ENCODE measurements around the gene CSN3. TPM values are rescaled to one million over a fixed set of nuclear protein-coding genes. Genes with fewer than 3 reads are reported as not detected.

The CSN3 gene
- total RNA-seq, 1 donor from 2014 or later, result not detected

- no peak for DNase-seq (ENCODE audit: low read depth)
- H3K27me3 ChIP-seq (ENCODE audit: control insufficient read depth, insufficient read depth, low read length), result no peaks in the 10 kb centered on the region
- no peak for TF ChIP-seq CTCF (IDR thresholded peaks at IDR 0.05; ENCODE audit: insufficient read depth, low read length, poor library complexity, severe bottlenecking)
- no peaks in the 10 kb centered on the region for H3K36me3 ChIP-seq (ENCODE audit: control insufficient read depth, insufficient read depth, low read length)
- H3K4me3 ChIP-seq (ENCODE audit: low read depth, low read length), result no peak overlapping the region
Measured at GRCh38 chr4:70291341-70291740, 48.9 kb downstream of the CSN3 start.

DNA sequence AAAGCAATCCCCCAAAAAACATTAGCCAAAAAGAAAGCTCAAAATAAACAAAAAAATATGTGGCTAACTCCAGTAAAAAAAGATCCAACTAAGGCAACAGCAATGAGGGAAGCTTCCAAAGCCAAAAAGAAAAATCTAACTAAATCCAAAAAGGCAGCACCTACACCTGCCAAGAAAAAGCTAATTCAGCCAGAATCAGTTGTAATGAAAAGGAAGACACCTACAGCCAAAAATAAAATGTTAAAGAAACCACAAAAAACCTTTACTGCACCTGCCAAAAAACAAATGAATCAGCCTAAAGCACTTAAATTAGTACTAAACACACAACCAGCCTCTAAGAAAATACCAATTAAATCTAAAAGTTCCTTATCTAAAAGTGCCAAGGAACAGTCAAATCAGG, 55.2 kb downstream of the CSN3 start:
- H3K36me3 ChIP-seq (ENCODE audit: control insufficient read depth, insufficient read depth, low read length), result no peaks in the 10 kb centered on the region

GRCh38 chr4:70298051-70298450, 55.7 kb downstream of the CSN3 start:
- Histone ChIP-seq H3K36me3 (ENCODE audit: control insufficient read depth, insufficient read depth, low read length) (no peaks in the 10 kb centered on the region), H3K4me3 (ENCODE audit: low read depth, low read length) (no peak overlapping the region), H3K27me3 (ENCODE audit: control insufficient read depth, insufficient read depth, low read length) (no peaks in the 10 kb centered on the region)
- DNase-seq (ENCODE audit: low read depth), result no peak
- no peak for TF ChIP-seq CTCF (IDR thresholded peaks at IDR 0.05; ENCODE audit: insufficient read depth, low read length, poor library complexity, severe bottlenecking)

More for the DNA sequence above, 55.2 kb downstream of the CSN3 start:
- Histone ChIP-seq H3K4me3 (ENCODE audit: low read depth, low read length) (no peak overlapping the region), H3K27me3 (ENCODE audit: control insufficient read depth, insufficient read depth, low read length) (no peaks in the 10 kb centered on the region)
- DNase-seq (ENCODE audit: low read depth), result no peak
- no peak for TF ChIP-seq CTCF (IDR thresholded peaks at IDR 0.05; ENCODE audit: insufficient read depth, low read length, poor library complexity, severe bottlenecking)

DNA sequence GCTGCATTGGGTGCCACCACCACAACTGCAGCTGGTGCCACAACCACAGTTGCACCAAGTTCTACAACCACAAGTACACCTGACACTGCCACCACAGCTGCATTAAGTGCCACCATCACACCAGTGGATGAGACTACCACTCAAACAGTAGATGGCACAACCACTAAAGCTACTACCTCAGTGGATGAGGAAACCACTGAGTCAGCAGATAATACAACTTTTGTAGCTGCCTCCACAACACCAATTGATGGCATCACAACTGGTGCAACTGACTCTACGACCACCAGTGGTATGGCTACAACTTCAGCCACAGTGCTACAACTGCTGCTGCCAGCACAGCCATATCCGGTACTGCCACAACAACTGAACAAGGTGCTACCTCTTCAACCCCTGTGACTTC, 57.2 kb downstream of the CSN3 start:
- no peaks in the 10 kb centered on the region for H3K27me3 ChIP-seq (ENCODE audit: control insufficient read depth, insufficient read depth, low read length)
- no peak overlapping the region for H3K4me3 ChIP-seq (ENCODE audit: low read depth, low read length)
- TF ChIP-seq CTCF (IDR thresholded peaks at IDR 0.05; ENCODE audit: insufficient read depth, low read length, poor library complexity, severe bottlenecking), result no peak
- DNase-seq (ENCODE audit: low read depth), result no peak
- H3K36me3 ChIP-seq (ENCODE audit: control insufficient read depth, insufficient read depth, low read length), result no peaks in the 10 kb centered on the region

- Histone ChIP-seq H3K27me3 (ENCODE audit: control insufficient read depth, insufficient read depth, low read length) (no peaks in the 10 kb centered on the region), H3K36me3 (ENCODE audit: control insufficient read depth, insufficient read depth, low read length) (no peaks in the 10 kb centered on the region), H3K4me3 (ENCODE audit: low read depth, low read length) (no peak overlapping the region)
- no peak for TF ChIP-seq CTCF (IDR thresholded peaks at IDR 0.05; ENCODE audit: insufficient read depth, low read length, poor library complexity, severe bottlenecking)
- DNase-seq (ENCODE audit: low read depth), result no peak
Measured at GRCh38 chr4:70300215-70300614, 57.8 kb downstream of the CSN3 start.

Other genes starting within 250 kb of the CSN3 start
- gene STATH, start 246.6 kb upstream of the CSN3 start, total RNA-seq, result not detected in 2 replicates
- gene HTN3, start 214.1 kb upstream of the CSN3 start, total RNA-seq, result not detected in 2 replicates
- not detected in 2 replicates for gene HTN1, start 192.2 kb upstream of the CSN3 start, total RNA-seq
- not detected in 2 replicates for gene PRR27, start 88.4 kb upstream of the CSN3 start, total RNA-seq
- gene ODAM, start 46.9 kb upstream of the CSN3 start, total RNA-seq, result not detected in 2 replicates
- not detected in 2 replicates for gene FDCSP, start 16.5 kb upstream of the CSN3 start, total RNA-seq
- not detected in 2 replicates for gene CABS1, start 92.4 kb downstream of the CSN3 start, total RNA-seq
- gene SMR3A, start 118.2 kb downstream of the CSN3 start, total RNA-seq, result not detected in 2 replicates
- gene SMR3B, start 140.5 kb downstream of the CSN3 start, total RNA-seq, result not detected in 2 replicates
- not detected in 2 replicates for gene OPRPN, start 155.3 kb downstream of the CSN3 start, total RNA-seq
- not detected in 2 replicates for gene MUC7, start 229.6 kb downstream of the CSN3 start, total RNA-seq

Measured in kidney epithelial cell (primary cell).